ENCODE results near the gene NCAM1.

GRCh38 chr11:113237261-113237660, 276.0 kb downstream of the NCAM1 start:
- TF ChIP-seq SUZ12 (IDR thresholded peaks at IDR 0.05; ENCODE audit: extremely low read depth, insufficient read depth, insufficient read length) (no peak), YY1 (IDR thresholded peaks at IDR 0.05; ENCODE audit: insufficient read depth, insufficient read length) (no peak), ZNF274 (IDR thresholded peaks at IDR 0.05; ENCODE audit: low read depth, low read length) (no peak)
